DOHH2 (cell line): ENCODE data around the gene VGF.
A peak's percentile ranks its signal among the peaks of the same experiment; 100 is the strongest.

Experiments used
- H3F3A ChIP-seq: fragments of 200-600 bp; sonication (generic), shearing (Covaris generic); 2 replicates; pipeline ENCODE4 v1.6.0; 2016; ENCODE audit warnings: antibody characterized with exemption, mild to moderate bottlenecking; ENCODE audit not compliant: control insufficient read depth, insufficient read depth
- H3K27ac ChIP-seq: fragments of 200-600 bp; sonication (generic); 2 replicates; pipeline ENCODE4 v1.5.1; 2014; ENCODE audit warnings: low read depth, mild to moderate bottlenecking, low read length, moderate library complexity
- H3K27me3 ChIP-seq: fragments of 200-600 bp; sonication (generic); 2 replicates; pipeline ENCODE4 v1.6.1; 2014; ENCODE audit warnings: mild to moderate bottlenecking, low read length, mixed read lengths; ENCODE audit not compliant: control insufficient read depth
- H3K36me3 ChIP-seq: fragments of 200-600 bp; sonication (generic); 2 replicates; pipeline ENCODE4 v1.6.1; 2014; ENCODE audit warnings: mild to moderate bottlenecking, low read length, moderate library complexity, mixed read lengths; ENCODE audit not compliant: control insufficient read depth
- H3K4me1 ChIP-seq: fragments of 200-600 bp; sonication (generic); 2 replicates; pipeline ENCODE4 v1.6.1; 2014; ENCODE audit warnings: mild to moderate bottlenecking, low read length, mixed read lengths; ENCODE audit not compliant: control insufficient read depth
- H3K4me2 ChIP-seq: fragments of 200-600 bp; sonication (generic); 2 replicates; pipeline ENCODE4 v1.6.0; 2014; ENCODE audit warnings: mild to moderate bottlenecking, low read length, moderate library complexity
- H3K4me3 ChIP-seq: fragments of 200-600 bp; sonication (generic); 2 replicates; pipeline ENCODE4 v1.5.1; 2014; ENCODE audit warnings: mild to moderate bottlenecking, low read length, mixed read lengths
- H3K79me2 ChIP-seq: fragments of 200-600 bp; sonication (generic); 2 replicates; pipeline ENCODE4 v1.6.1; 2014; ENCODE audit warnings: mild to moderate bottlenecking, low read length, mixed read lengths; ENCODE audit not compliant: control insufficient read depth
- H3K9me2 ChIP-seq: fragments of 200-600 bp; sonication (generic); replicated peaks from 2 replicates; pipeline ENCODE4 v1.6.1; 2014; ENCODE audit warnings: mild to moderate bottlenecking, low read length, mixed read lengths; ENCODE audit not compliant: control insufficient read depth
- H3K9me3 ChIP-seq: fragments of 200-600 bp; sonication (generic); 2 replicates; pipeline ENCODE4 v1.6.1; 2014; ENCODE audit warnings: antibody characterized with exemption, low read length, mixed read lengths; ENCODE audit not compliant: control insufficient read depth, insufficient read depth
- H4K20me1 ChIP-seq: fragments of 200-600 bp; sonication (generic); 2 replicates; pipeline ENCODE4 v1.6.0; 2014; ENCODE audit warnings: low read depth, mild to moderate bottlenecking, antibody characterized with exemption, low read length, moderate library complexity; ENCODE audit not compliant: control insufficient read depth, insufficient read depth
- CTCF ChIP-seq: fragments of 200-600 bp; sonication (generic); IDR thresholded peaks from one replicate; pipeline ENCODE4 v1.5.1; 2014; ENCODE audit warnings: antibody characterized with exemption, mild to moderate bottlenecking, low read depth, low read length; ENCODE audit not compliant: poor library complexity, severe bottlenecking
- EZH2phosphoT487 ChIP-seq: fragments of 200-600 bp; sonication (generic); IDR thresholded peaks from 2 replicates; pipeline ENCODE4 v1.6.1; 2017; ENCODE audit warnings: borderline replicate concordance, mild to moderate bottlenecking, antibody characterized with exemption, low read length, moderate library complexity, mixed read lengths

VGF gene

GRCh38 chr7:101177644-101178043, 12.3 kb upstream of the VGF start:
- Histone ChIP-seq H3K9me2 (no peaks in the 10 kb centered on the region), H3K27me3 (peaks cover 40% of the 10 kb centered on the region), H3K4me2 (no peak overlapping the region), H3K27ac (no peak overlapping the region), H3K4me3 (no peak overlapping the region), H3K4me1 (peaks cover 15% of the 10 kb centered on the region), H3K9me3 (no peaks in the 10 kb centered on the region), H3F3A (no peaks in the 10 kb centered on the region), H4K20me1 (no peaks in the 10 kb centered on the region), H3K79me2 (no peaks in the 10 kb centered on the region), H3K36me3 (no peaks in the 10 kb centered on the region)
- TF ChIP-seq CTCF: no peak
- no peak for TF ChIP-seq EZH2phosphoT487

- TF ChIP-seq EZH2phosphoT487 (no peak), CTCF (no peak)
Measured at GRCh38 chr7:101175664-101176063, 10.3 kb upstream of the VGF start.

GRCh38 chr7:101174322-101174854, 9.0 kb upstream of the VGF start:
- Histone ChIP-seq H3K27ac (no peak overlapping the region), H4K20me1 (0 out of 2 replicates have a peak, but pooled peaks cover 2% of the 10 kb centered on the region), H3K4me1 (peaks cover 25% of the 10 kb centered on the region), H3K4me2 (peak overlapping the region; percentile 48), H3K36me3 (no peaks in the 10 kb centered on the region), H3K9me3 (no peaks in the 10 kb centered on the region), H3K27me3 (peaks cover 66% of the 10 kb centered on the region), H3K4me3 (0 out of 2 replicates have a peak overlapping the region, but pooled peaks have one; percentile 17), H3F3A (peaks cover 3% of the 10 kb centered on the region; the same call in 1 of the 2 replicates), H3K79me2 (no peaks in the 10 kb centered on the region), H3K9me2 (no peaks in the 10 kb centered on the region)
- no peak for TF ChIP-seq CTCF
- no peak for TF ChIP-seq EZH2phosphoT487

More at GRCh38 chr7:101175664-101176063, 10.3 kb upstream of the VGF start:
- peaks cover 59% of the 10 kb centered on the region for H3K27me3 ChIP-seq
- H3K4me2 ChIP-seq: no peak overlapping the region
- H3K79me2 ChIP-seq: no peaks in the 10 kb centered on the region
- no peaks in the 10 kb centered on the region for H3K36me3 ChIP-seq
- H3K9me3 ChIP-seq: no peaks in the 10 kb centered on the region
- H3F3A ChIP-seq: peaks cover 2% of the 10 kb centered on the region; the same call in 1 of the 2 replicates
- peaks cover 15% of the 10 kb centered on the region for H3K4me1 ChIP-seq
- H3K4me3 ChIP-seq: no peak overlapping the region
- no peak overlapping the region for H3K27ac ChIP-seq
- no peaks in the 10 kb centered on the region for H4K20me1 ChIP-seq
- H3K9me2 ChIP-seq: no peaks in the 10 kb centered on the region
